Tibial nerve (tissue), 3 donors: Measurements from ENCODE around the gene PSME1.

Experiments used
- CTCF ChIP-seq, 5 experiments: fragments of 200-600 bp in 3 of 5; fragments of 450-650 bp in 2 of 5; sonication (generic) in 3 of 5; IDR thresholded peaks; one replicate each; pipeline ENCODE4 v1.5.1; 2016 to 2019; ENCODE audit warnings: antibody characterized with exemption in 5 of 5, mild to moderate bottlenecking in 3 of 5, moderate library complexity in 2 of 5
- POLR2A ChIP-seq, 2 donors: fragments of 450-650 bp; IDR thresholded peaks; one replicate each; pipeline ENCODE4 v1.6.1; 2017; ENCODE audit warnings: antibody characterized with exemption in 2 of 2, mild to moderate bottlenecking in 2 of 2, moderate library complexity in 2 of 2

GRCh38 chr14:24100982-24101494 is 35.0 kb upstream of the PSME1 start:
- TF ChIP-seq CTCF (IDR thresholded peaks at IDR 0.05) (no peak), POLR2A (IDR thresholded peaks at IDR 0.05) (no peak)
